HG02973 (cell line): ENCODE results near the gene OR52E4.

Source experiments
- ATAC-seq: cut with Tn5 transposase; IDR thresholded peaks from one replicate; pipeline ENCODE4 v1.9.1; 2021; ENCODE audit warnings: moderate library complexity; ENCODE audit not compliant: unreplicated experiment

Gene OR52E4

DNA sequence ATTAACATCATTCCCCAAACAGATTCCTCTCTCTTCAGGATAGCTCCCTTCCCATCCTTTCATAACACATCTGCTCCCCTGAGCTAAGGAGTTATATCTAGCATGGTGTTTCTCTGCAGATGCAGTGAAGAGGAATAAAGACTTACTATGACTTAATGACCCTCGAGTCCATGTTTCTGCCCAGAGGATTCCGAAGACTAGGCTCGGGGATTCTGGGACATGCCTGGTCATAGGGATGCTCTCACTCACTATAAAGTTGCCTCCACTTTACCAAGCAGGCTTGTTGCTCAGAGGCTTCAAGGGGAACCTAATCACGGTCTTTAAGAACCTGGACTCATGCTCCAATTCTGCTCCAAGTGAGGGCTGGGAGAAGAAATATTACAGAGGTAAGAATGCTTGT lies at the start of gene OR52E4:
OR52E4 (plus strand) TSS at position 301 of the 400 bp plus-strand sequence. CDS start 3,664 bp downstream, outside the sequence.
- ATAC-seq, result no peak

DNA sequence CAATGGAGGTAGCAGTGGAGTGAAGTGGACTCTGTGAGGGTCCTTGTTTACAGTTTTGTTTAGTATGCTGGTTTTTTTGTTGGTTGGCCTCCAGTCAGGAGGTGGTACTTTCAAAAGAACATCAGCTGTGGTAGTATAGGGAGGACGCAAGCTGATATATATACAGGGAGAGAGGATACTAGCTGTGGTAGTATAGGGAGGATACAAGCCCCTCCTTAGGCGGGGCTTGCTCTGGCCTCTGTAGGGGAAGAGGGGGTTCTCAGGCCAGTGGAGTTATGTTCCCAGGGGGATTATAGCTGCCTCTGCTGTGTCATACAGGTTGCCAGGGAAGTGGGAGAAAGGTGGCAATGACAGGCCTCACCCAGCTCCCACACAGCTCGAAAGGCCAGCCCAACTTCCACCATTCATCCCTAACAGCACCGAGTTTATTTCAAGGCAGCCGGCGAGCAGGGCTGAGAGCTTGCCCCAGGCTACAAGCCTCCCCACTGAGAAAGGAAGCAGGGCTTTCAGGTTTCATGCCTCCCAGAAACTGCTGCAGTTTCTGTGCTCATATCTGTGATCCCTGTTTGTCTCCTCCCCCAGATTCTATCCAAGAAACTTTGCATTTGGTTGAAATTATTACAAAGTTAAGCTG lies 49.1 kb upstream of the OR52E4 start:
- no peak for ATAC-seq

DNA sequence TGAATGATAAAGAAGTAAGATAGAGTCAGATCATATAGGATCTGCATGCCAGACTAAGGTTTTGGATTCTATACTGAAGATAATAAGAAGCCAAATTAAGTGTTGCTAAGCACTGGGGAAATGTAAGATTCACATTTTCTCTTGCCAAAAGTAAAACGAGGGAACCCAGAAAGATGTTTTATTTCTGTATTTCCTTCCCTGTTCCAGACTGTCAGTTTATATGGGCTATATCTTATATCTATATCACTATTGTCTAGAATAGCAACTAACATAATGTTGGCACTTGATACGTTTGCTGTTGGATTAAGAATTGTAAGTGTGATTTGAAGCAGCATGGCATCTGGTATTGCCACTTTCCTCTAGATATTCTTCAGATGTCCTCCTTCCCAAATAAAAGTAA lies 47.0 kb upstream of the OR52E4 start:
- no peak for ATAC-seq

DNA sequence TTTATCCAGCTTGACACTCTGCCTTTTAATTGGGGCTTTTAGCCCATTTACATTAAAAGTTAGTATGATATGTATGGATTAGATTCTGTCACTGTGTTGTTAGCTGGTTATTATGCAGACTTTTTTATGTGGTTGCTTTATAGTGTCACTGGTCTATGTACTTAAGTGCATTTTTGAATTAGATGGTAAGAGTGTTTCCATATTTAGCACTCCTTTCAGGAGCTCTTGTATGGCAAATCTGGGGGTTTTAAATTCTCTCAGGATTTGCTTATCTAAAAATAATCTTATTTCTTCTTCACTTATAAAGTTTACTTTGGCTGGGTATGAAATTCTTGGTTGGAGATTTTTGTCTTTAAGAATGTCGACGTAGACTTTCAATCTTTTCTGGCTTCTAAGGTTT lies 42.7 kb upstream of the OR52E4 start:
- no peak for ATAC-seq

DNA sequence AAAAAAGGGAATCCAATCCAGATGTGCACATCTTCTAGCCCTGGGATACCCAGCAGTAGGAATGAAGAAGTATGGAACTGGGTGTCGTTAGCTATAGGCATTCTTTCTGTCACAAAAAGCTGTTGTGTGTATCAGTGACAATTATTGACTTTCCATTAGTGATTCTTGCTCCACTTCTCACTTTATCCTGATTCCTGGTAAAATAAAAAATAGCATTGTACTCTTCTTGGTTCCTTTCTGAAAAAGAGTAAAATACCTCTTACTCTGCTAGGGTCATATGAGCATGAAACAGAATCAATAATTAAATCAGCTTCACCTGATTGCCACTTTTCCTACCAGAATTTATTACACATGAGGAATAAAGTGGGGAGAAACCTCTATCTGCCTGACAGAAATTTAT lies 38.6 kb upstream of the OR52E4 start, which contains the start of gene OR52E6:
OR52E6 (minus strand) TSS at position 101 of the 400 bp plus-strand sequence; CDS start at position 101, 0 bp downstream.
- no peak for ATAC-seq

DNA sequence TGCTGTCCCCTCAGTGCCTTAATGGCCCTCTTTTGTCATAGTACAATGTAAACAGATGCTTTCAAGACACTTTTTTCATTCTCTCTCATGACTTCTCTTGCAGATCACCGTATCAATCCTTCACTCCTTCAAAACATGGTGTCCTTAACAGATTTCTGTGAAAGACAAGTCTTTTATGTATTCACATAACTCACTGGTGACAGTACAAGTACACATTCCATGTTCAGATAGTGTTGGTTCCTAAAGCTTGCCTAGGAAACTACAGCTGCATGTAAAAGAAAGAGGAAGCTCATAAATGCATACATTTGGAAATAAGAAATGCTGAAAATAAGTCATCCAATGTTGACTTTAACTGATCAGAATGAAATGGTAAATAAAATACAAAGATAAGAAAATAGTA lies 33.7 kb upstream of the OR52E4 start:
- no peak for ATAC-seq

DNA sequence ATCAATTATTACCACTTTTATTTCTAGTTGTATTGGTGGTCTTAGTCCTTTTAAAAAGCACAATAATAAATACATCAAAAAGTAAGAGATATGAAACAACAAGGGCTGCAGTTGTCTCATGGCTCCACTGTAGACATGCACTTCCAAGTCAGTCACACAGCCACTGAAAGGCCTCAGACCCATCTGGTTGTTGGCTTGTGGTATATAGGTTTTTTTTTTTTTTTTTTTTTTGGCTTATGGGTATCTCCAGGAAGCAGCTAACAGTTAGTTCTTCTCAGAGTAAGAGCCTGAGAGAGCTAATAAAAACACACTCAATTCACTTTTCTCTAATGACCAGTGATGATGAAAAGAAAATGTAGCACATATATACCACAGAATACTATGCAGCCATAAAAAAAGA lies 32.7 kb upstream of the OR52E4 start:
- no peak for ATAC-seq

DNA sequence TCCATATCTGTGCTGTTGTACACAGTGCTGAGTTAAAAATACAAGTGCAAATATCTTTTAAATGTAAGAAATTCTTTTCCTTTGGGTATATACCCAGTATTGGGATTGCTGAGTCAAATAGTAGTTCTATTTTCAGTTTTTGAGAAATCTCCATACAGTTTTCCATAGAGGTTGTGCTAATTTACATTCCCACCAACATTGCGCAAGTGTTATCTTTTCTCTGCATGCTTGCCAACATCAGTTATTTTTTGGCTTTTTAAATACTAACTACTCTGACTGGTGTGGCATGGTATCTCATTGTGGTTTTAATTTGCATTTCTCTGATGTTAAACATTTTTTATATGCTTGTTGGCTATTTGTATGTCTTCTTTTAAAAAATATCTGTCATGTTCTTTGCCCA lies 29.4 kb upstream of the OR52E4 start:
- no peak for ATAC-seq

DNA sequence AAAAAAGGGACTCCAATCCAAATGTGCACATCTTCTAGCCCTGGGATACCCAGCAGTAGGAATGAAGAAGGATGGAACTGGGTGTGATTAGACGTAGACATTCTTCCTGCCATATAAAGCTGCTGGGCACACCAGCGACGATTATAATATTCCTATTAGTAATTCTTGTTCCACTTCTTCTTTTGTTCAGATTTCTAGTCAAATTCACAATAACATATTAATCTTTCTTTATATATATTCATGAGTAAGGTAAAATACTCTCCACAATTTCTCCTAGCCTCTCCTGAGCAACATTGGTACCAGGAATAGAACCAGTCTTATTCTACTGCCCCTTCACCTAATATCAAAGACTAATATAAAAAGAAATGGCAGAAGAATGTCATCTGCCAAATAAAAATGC lies 22.8 kb upstream of the OR52E4 start, which contains the start of gene OR52E8:
OR52E8 (minus strand) TSS at position 101 of the 400 bp plus-strand sequence; CDS start at position 101, 0 bp downstream.
- no peak for ATAC-seq

DNA sequence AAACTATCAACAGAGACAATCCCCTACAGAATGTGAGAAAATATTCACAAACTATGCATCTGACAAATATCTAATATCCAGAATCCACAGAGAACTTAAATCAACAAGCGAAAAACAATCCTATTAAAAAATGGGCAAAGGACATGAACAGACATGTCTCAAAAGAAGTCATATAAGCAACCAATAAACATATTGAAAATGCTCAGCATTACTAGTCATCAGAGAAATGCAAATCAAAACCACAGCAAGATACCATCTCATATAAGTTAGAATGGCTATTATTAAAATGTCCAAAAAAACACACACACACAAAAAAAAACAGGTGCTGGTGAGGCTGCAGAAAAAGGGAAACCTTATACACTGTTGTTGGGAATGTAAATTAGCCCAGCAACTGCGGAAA lies 14.6 kb upstream of the OR52E4 start:
- no peak for ATAC-seq

DNA sequence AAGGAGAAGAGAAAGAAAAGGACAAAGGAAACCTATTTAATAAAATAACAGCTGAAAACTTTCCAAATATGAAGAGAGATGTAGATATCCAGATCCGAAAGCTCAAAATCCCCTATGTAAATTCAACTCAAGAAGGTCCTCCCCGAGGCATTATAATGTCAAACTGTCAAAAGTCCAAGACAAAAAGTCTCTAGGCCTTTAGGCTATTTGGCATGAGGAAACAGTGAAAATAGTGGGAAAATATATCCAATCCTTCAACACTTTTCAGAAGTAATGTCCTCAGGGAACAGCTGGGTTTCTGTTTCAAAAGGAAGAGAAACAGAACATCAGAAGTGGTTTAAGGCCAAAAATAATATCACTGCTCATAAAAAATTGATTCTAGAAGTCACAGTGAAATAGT lies 1.9 kb upstream of the OR52E4 start:
- ATAC-seq, result no peak

DNA sequence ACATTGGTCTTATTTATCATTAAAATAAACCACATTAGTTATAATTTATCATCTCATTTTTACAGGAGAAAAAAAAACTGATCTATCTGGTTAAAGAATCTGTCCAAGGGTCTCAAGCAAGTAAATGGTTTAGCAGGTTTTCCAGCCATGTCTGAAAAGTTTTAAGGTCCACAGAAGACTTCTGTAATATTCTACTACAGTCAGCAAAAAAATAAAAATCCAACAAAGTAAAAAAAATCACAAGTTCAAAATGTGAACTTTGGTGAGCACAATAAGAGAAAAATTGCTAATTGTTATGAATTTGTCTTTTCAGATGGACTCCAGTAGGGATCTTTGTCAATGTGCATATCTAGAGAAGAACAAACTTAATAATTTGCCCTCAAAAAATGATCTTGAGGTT lies 1.3 kb downstream of the OR52E4 start:
- ATAC-seq, result no peak

DNA sequence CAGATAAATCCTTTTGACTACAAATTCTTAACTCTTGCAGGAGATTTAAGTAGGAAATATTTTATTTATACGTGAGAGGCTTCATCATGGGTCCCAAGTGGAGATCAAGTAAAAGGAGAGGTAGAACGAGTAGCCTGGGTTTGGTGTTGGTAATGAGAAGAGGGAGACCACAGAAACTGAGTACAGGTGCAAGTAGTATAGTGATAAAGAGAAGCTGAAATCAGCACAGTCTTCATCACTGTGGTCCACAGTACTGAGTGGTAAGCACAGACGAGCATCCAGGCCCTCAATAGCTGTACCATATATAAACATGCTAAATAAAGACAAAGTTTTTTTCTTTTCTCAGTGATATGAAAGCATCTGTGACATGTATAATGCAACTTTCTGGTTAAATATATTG lies 6.7 kb downstream of the OR52E4 start:
- no peak for ATAC-seq

DNA sequence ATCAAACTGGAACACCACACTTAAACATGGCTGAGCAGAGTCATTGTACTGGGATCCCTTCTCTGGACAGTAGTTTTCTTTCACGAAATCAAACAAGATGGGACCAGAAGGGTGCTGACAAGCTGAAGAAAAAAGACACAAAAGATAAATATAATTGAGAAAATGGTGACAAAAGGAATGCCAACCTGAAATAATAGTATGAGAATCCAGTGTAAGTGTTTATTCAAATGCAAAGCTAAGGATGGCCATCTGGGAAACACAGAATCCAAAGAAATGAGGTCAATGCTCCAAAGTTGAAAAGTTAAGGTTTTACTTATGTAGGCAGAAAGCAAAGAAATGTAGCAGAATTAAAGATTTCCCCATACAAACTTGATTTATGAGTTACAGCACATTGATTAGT lies 7.2 kb downstream of the OR52E4 start:
- ATAC-seq, result no peak

DNA sequence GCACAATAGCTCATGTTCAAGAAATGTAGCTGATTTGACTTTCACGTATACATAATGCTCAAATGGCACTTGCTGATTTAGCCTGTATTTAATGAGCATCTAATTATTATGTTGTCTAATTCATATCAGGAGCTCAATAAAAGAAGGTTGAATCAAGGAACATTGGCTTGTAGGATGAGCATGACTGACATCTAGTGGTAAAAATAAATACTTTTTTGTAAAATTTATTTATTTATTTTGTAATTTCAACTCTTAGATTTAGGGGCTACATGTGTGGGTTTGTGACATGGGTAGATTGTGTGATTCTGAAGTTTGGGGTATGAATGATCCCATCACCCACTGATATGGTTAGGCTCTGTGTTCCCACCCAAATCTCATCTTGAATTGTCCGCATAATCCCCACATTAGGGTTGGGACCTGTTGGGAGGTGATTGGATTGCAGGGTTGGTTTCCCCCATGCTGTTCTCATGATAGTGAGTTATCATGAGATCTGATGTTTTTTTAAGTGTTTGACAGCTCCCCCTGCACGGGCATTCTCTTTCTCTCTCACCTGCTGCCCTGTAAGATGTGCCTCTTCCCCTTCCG lies 10.9 kb downstream of the OR52E4 start:
- ATAC-seq, result no peak

DNA sequence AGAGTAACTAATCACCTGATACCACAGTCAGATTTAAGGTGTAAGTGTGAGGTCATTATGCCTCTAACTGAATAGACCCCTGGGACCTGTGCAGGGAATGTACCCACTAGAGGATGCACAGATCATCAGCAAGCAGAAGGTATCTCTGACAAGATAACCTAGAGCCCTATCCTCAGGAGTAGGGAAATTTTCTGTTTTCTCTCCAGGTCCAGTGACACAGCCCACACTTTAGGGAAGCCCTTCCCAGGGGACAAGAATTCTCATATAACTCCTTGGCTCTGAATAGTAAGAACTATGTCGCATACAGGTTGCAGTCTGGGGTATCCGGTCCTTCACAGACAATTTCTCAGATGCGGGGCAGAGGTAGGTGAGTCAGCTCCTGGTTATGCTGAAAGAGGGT lies 12.5 kb downstream of the OR52E4 start, which contains the start of gene OR52E5:
OR52E5 (plus strand) TSS at position 301 of the 400 bp plus-strand sequence. CDS start 7,569 bp downstream, outside the sequence.
- no peak for ATAC-seq

DNA sequence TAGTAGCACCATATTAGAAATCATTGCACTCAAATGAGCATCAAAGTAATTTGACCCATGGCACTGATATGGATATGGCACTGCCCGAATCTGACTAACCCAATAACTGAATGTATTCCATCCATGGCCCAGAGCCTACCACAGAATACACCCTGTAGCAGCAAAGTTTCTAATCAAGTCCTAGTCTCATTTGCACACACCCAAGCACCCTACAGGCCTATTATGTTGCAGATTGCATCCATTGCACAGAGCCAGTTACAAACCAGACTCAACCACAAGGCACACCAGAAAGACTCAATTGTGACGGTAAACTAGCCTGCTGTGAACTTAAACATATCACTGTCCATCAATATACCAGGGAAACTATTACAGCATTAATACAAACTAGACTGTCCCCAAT lies 19.1 kb downstream of the OR52E4 start:
- no peak for ATAC-seq

DNA sequence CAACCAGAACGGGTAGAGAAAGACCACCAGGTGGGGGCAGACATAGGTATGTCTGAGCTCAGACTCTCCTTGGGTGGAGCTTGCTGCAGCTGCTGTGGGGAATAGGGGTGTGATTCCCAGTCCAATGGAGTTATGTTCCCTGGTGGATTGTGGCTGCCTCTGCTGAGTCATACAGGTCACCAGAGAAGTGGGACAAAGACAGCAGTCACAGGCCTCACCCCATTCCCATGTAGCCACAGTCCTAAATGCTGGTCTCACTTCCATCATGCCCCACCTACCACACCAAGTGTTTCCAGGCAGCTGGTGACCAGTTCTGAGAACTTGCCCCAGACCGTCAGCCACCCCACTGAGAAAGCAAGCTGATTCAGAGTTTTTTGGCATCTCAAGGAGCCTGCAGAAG lies 30.1 kb downstream of the OR52E4 start:
- ATAC-seq, result no peak

DNA sequence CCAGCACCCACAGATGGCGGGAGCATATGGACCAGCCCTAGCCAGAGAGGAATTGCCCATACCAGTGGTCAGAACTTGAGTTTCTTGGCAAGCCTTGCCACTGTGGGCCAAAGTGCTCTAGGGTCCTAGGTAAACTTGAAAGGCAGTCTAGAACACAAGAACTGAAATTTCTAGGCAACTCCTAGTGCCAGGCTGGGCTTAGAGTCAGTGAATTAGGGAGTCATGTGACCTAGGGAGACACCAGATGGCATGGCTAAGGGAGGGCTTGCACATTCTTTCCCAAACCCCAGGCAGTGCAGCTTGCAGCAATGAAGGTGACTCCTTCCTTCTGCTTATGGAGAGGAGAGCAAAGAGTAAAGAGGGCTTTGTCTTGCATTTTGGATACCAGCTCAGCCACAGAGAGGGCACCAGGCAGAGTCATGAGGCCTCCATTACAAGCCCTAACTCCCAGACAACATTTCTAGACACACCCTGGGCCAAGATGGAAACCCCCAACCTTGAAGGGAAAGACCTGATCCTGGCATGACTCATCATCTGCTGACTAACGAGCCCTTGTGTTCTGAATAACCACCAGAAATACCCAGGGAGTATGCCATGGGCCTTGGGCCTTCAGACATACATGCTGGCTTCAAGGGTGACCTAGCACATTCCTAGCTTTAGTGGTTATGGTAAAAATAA lies 42.5 kb downstream of the OR52E4 start:
- peak; percentile 92 for ATAC-seq

DNA sequence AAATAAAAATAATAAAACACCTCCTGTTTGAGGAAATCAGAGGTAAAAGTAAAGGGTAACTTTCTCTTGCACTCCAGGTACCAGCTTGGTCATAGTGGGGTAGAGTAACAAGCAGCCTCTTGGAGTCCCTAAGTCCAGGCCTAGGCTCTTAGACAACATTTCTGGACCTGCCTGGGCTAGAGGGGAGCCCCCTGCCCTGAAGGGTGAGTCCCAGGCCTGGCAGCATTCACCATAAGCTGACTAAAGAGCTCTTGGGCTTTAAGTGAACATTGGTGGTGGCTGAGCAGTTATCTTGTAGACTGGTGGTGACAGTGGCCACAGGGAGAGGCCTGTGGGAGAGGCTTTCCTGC lies 43.0 kb downstream of the OR52E4 start:
- peak; percentile 31 for ATAC-seq

DNA sequence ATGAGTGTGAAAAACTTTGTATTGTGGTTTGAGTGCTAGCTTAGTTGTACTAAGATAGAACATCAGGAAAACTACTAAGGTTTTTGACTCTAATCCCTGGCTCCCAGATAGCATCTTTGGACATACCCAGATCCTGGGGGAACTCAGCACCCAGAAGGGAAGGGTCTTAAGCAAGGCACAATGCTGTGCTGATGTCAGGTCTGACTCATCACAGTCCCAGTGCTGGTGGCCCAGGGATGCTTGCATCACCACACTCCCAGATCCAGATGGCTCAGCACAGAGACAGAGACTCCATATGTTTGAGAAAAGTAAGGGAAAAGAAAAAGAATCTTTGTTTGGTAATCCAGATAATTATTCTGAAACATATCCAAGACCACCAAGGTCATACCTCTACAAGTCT lies 43.4 kb downstream of the OR52E4 start:
- ATAC-seq, result no peak

DNA sequence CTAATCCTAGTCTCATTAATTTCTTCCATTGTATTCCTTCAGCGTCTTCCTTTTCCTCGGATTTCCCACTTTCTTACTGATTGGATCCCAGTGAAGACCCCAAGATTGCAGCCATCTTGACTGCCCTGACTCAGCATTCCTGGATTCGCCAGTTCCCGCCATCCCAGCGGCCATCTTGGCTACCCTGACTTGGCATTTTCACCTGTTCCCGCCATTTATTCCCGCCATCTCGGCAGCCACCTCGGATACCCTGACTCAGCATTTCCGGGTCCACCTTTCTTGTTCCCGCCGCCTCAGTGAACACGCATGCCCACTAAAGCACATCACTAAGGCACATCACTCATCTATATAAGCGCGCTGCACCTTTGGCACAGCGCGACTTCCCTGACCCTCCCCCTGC lies 47.8 kb downstream of the OR52E4 start:
- ATAC-seq, result no peak
